Esophagus (tissue), 2 donors: ENCODE data around the gene CPNE2. TPM values are rescaled to one million over a fixed set of nuclear protein-coding genes. Genes with fewer than 3 reads are reported as not detected.

Experiments used
- H3K27ac ChIP-seq, 2 donors: one replicate each; pipeline ENCODE4 v1.5.1; 2013; ENCODE audit warnings: low read depth in 2 of 2, mild to moderate bottlenecking in 2 of 2, inconsistent platforms in 1 of 2, low read length in 1 of 2, moderate library complexity in 1 of 2
- H3K27me3 ChIP-seq, 2 donors: one replicate each; pipeline ENCODE4 v1.6.1; 2013; ENCODE audit warnings: low read length in 2 of 2, control low read depth in 1 of 2, mild to moderate bottlenecking in 1 of 2; ENCODE audit not compliant: insufficient read depth in 2 of 2, control insufficient read depth in 1 of 2
- H3K36me3 ChIP-seq, 2 donors: one replicate each; pipeline ENCODE4 v1.6.1; 2013; ENCODE audit warnings: low read length in 1 of 2; ENCODE audit not compliant: control insufficient read depth in 2 of 2, insufficient read depth in 2 of 2
- H3K4me1 ChIP-seq, 2 donors: one replicate each; pipeline ENCODE4 v1.6.1; 2013; ENCODE audit warnings: low read length in 1 of 2; ENCODE audit not compliant: control insufficient read depth in 2 of 2, insufficient read depth in 2 of 2
- H3K4me3 ChIP-seq, 2 donors: one replicate each; pipeline ENCODE4 v1.5.1; 2013; ENCODE audit warnings: low read length in 2 of 2, mild to moderate bottlenecking in 2 of 2, low read depth in 1 of 2, moderate library complexity in 1 of 2
- H3K9me3 ChIP-seq, 2 donors: one replicate each; pipeline ENCODE4 v1.6.1; 2013; ENCODE audit warnings: mild to moderate bottlenecking in 2 of 2, low read depth in 1 of 2, low read length in 1 of 2, moderate library complexity in 1 of 2; ENCODE audit not compliant: control insufficient read depth in 2 of 2, insufficient read depth in 1 of 2
- WGBS, 2 donors: extraction: QIAGEN DNeasy Blood & Tissue Kit; methylation state at CpG; one replicate each; pipeline ENCODE4 v1.1.7; 2013; 5-methylcytosine and 5-hydroxymethylcytosine counted together
- polyA plus RNA-seq, 2 donors: library from polyadenylated mRNA; stranded (reverse); fragments of 200-250 nt; gene quantifications; one replicate each; pipeline ENCODE4 v1.2.3, GENCODE V29; 2013
- donor health status: healthy with polysubstance abuse.
- donor health status: Bipolar disorder and iron deficiency.

The CPNE2 gene
- polyA plus RNA-seq, 2 donors = 18.3 to 24.5 TPM

DNA sequence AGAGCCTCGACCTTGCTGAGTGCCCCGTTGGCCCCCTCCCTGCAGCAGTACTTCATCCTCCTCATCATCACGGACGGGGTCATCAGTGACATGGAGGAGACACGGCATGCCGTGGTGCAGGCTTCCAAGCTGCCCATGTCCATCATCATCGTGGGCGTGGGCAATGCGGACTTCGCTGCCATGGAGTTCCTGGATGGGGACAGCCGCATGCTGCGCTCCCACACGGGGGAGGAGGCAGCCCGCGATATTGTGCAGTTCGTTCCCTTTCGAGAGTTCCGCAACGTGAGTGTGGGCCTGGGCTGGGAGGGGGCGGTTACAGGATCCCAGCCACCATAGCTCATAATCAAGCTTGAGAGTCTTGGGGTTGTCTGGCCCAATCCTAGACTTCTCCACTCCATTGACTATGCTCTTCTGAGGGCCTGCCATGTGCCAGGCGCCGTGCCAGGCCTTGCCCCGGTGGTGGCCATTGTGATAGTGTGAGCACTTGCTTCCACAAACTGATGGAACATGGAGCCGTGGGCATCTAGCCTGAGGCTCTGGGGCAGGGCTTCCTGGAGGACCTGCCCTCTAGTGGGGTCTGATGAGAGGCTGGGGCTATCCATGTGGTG is 53.8 kb downstream of the CPNE2 start:
- Histone ChIP-seq H3K4me1 (peaks cover 5 to 30% of the 10 kb centered on the region in 2 donors), H3K27ac (peak overlapping the region in 1 of 2 donors; percentile 17)
- 88 to 91% methylated on average over 23 to 24 of the region's 24 CpGs for WGBS, 2 donors

DNA sequence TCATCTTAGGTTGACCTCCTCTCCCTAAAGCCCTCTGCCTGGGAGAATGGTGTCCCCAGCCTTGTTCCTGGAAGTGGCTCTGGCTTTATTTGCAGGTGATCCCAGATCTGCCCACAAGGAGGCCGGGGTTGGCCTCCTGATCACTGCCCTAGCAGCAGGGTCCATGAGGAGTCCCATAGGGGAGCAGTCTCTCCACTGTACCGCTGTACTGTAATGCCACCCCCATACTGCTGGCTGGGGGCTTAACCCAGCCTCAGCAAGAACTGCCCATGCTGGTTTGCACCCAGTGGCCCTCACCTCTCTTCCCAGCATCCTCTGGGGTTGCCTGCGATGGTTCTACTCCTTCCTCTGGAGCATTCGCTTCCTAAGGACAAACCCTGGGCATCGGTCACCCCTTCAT is 54.4 kb downstream of the CPNE2 start:
- Histone ChIP-seq H3K36me3 (peaks cover 0 to 2% of the 10 kb centered on the region in 2 donors), H3K4me1 (peaks cover 5 to 30% of the 10 kb centered on the region in 2 donors), H3K27me3 (no peaks in the 10 kb centered on the region), H3K4me3 (no peak overlapping the region), H3K9me3 (no peaks in the 10 kb centered on the region), H3K27ac (peak overlapping the region in 1 of 2 donors; percentile 6)
- 91% methylated on average over 5 of the region's 5 CpGs for WGBS, 2 donors

More for the DNA sequence above, 53.8 kb downstream of the CPNE2 start:
- H3K4me3 ChIP-seq = no peak overlapping the region
- peaks cover 0 to 2% of the 10 kb centered on the region in 2 donors for H3K36me3 ChIP-seq
- H3K9me3 ChIP-seq = no peaks in the 10 kb centered on the region
- no peaks in the 10 kb centered on the region for H3K27me3 ChIP-seq

DNA sequence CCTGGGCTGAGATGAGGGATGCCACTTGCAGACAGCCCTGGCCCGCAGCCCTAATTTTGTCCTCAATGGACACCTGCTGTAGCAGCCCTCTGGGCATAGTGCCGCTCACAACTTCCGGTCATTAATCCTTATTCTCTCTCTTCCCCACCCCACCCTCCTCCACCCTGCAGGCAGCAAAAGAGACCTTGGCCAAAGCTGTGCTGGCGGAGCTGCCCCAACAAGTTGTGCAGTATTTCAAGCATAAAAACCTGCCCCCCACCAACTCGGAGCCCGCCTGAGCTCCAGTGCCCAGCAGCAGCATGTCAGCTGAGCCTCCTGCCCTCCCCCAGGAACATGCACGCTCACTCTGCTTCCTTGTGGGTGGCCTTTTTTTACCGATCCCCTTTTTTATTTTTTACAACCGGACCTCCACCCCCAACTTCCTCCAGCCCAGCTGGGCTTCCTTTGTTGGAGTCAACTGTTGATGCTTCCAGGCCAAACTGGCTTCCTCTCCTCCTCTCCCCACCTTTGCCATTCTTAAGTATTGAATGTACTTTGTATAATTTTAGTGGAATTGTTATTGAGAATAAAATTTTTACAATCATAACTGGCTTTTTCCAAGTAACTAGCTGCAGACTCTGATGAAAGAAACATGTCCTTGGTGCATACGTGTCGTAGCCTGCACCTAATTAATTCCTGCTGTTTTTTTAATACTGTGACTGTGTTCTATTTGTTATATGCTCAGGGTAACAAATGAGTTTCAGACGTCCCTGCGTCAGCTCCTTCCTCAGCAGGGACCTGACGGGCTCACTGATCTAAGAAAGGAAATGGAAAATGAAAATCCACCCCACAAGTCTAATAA is 55.2 kb downstream of the CPNE2 start:
- H3K27me3 ChIP-seq = no peaks in the 10 kb centered on the region
- H3K27ac ChIP-seq = peak overlapping the region; percentile 53 to 67
- peaks cover 5 to 25% of the 10 kb centered on the region in 2 donors for H3K4me1 ChIP-seq
- no peaks in the 10 kb centered on the region for H3K9me3 ChIP-seq
- 21 to 35% methylated on average over 14 of the region's 14 CpGs for WGBS, 2 donors
- H3K36me3 ChIP-seq = peaks cover 2 to 5% of the 10 kb centered on the region in 2 donors
- H3K4me3 ChIP-seq = no peak overlapping the region

DNA sequence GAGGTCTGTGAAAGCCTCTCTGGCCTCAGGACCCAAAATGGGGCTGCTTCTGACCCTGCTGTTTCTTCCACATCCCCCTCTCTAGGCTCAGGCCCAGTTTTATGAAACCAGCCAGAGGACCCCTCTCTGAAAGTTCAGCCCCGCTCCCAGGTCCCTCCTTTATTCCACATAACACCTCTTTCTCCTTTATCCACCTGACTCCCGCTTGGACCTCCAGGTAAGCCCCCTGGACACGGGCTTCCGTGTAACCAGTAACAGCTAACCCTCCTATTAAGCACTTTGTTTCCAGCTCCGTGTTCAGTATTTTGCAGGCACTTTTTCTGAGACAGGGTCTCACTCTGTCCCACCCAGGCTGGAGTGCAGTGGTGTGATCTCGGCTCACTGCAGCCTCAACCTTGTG is 56.1 kb downstream of the CPNE2 start:
- 91 to 93% methylated on average over 6 of the region's 6 CpGs for WGBS, 2 donors
- H3K27ac ChIP-seq = peak overlapping the region; percentile 22 to 71
- H3K9me3 ChIP-seq = no peaks in the 10 kb centered on the region
- no peak overlapping the region for H3K4me3 ChIP-seq
- H3K27me3 ChIP-seq = no peaks in the 10 kb centered on the region
- peaks cover 5 to 9% of the 10 kb centered on the region in 2 donors for H3K36me3 ChIP-seq
- H3K4me1 ChIP-seq = peaks cover 5 to 24% of the 10 kb centered on the region in 2 donors

DNA sequence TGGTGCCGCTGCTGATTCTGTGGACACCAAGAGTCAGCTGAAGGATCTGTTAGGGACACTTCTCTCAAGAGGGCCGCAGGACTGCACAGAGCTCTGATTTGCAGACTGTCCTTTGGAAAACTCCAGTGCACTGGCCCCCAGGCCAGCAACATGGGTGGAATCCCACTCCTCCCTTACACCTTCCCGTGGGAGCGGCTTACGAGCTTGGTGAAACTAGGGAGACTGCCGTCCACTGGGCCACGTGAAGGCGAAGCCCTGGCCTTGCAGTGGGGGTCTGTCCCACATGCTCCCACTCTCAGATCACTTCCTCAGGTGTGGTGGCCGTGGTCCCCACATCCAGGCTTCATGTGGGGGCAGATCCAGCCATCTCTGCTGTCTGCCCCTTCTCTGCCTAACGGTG is 57.0 kb downstream of the CPNE2 start:
- H3K27ac ChIP-seq = no peak overlapping the region
- H3K27me3 ChIP-seq = no peaks in the 10 kb centered on the region
- H3K4me1 ChIP-seq = peaks cover 3 to 22% of the 10 kb centered on the region in 2 donors
- no peak overlapping the region for H3K4me3 ChIP-seq
- peaks cover 9 to 14% of the 10 kb centered on the region in 2 donors for H3K36me3 ChIP-seq
- no peaks in the 10 kb centered on the region for H3K9me3 ChIP-seq
- WGBS, 2 donors = 96 to 98% methylated on average over 10 of the region's 10 CpGs

DNA sequence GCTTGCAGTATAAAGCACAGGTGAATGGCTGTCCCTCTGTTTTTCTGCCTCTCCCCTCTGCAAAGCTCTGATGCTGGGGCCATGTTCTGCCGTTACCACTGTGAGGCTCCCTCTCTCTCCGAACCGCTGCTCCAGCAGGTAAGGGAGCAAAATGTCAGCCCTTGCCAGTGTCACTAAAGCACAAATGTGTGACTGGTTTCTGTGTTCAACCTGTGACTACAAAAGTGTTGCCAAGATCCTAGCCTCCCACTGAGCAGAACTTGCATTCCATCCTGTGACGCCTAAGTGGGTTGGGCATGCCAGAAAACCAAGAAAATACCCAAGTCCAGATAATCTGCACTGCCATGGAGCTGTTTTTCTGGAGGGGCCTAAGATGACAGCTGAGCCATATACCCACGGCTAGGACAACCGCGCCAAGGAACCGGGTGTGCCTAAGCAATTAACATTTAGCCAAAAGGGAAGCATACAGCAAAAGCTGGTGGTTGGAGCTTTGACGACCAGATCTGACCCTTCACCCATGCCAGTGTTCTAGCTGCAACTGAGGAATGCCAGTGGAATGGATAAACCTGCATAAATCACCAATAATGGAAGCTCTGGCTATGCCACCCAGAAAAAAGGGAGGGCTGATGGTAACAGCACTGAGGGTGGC is 58.4 kb downstream of the CPNE2 start:
- no peak overlapping the region for H3K4me3 ChIP-seq

DNA sequence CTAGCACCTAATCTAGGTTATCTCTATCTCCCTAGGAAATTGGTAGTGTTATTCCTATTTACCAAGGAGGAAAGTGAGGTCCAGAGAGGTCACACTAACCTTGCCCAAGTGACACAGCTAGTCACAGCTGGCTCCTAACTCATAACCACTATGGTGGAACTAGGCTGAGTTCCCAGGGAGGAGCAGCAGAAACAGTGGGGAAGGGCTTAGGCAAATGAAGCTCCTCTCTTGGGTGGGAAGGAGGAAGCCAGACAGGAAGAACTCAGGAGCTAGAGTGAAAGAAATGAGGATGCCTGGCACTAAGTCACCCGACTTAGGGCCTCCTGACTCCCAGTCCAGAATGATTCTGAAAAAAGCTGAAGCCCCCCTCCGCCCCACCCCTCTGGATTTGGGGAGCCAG is 59.0 kb downstream of the CPNE2 start:
- no peaks in the 10 kb centered on the region for H3K27me3 ChIP-seq
- H3K9me3 ChIP-seq = no peaks in the 10 kb centered on the region
- 88 to 93% methylated on average over 2 of the region's 2 CpGs for WGBS, 2 donors
- peaks cover 3 to 19% of the 10 kb centered on the region in 2 donors for H3K4me1 ChIP-seq
- H3K4me3 ChIP-seq = no peak overlapping the region
- H3K36me3 ChIP-seq = peaks cover 14% of the 10 kb centered on the region in 2 donors
- H3K27ac ChIP-seq = no peak overlapping the region

More for the DNA sequence above, 58.4 kb downstream of the CPNE2 start:
- Histone ChIP-seq H3K4me1 (peaks cover 3 to 22% of the 10 kb centered on the region in 2 donors), H3K27me3 (no peaks in the 10 kb centered on the region), H3K36me3 (peaks cover 14 to 16% of the 10 kb centered on the region in 2 donors), H3K27ac (no peak overlapping the region), H3K9me3 (no peaks in the 10 kb centered on the region)
- WGBS, 2 donors = 82 to 84% methylated on average over 9 of the region's 9 CpGs

DNA sequence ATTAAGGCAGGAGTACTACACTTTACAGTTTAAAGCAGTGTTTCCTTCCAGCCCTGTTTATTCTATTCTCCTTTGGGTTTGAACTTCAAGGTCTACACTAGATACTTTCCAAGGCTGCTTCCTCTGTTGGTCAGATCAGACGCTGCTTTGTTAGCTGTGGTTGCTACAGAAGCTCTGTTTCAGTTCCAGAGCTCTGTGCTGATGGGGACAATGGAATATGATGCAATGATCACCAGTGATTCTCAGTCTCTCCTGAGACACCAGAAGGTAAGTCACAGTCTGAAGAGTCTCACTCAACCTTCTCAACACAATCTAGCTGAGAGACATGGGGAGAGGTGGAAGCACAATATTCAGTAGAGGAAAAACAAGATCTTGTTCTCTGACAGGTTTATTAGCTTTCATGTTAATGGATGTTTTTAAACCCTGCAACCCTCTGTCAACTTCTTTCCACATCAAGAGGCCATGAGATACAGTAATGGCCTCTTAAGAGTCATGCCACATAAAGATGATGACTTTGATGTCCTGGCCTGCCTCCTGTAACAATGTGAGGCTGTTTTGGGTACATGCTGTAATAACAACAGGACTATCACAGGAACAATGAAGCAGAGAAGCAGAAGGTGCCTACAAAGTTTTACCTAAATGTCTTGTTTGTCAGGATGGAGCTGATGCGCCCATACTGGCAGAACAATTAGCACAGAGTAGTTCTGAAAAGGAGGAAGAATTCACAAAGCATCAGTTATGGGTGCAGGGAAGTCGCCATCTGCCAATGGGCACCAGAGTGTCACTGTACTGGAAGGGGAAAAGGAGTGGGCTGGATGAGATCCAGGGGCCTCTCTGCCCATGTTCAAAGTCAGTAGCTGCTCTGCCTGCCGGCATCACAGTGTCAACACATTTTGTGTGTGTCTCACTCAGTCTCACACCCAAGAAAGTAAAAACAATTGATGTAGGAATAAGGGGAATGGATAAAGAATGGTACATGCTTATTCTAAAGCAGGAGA is 60.0 kb downstream of the CPNE2 start:
- Histone ChIP-seq H3K4me1 (peaks cover 3 to 11% of the 10 kb centered on the region in 2 donors), H3K9me3 (no peaks in the 10 kb centered on the region), H3K27ac (no peak overlapping the region), H3K36me3 (peaks cover 14 to 17% of the 10 kb centered on the region in 2 donors), H3K4me3 (no peak overlapping the region), H3K27me3 (no peaks in the 10 kb centered on the region)
- 88 to 89% methylated on average over 4 of the region's 4 CpGs for WGBS, 2 donors
